Nephron progenitor cell (in vitro differentiated cells): ENCODE results near the gene KSR1.
"Not testable (repeated sequence)": the region's sequence is repeated elsewhere in the genome, so short reads cannot be mapped to it uniquely, and the experiment has no call there.

Experiments
- DNase-seq: peaks from one replicate; pipeline ENCODE4 v3.0.0; 2021
- H3K27ac Mint-ChIP-seq: 2 replicates; pipeline ENCODE4 v1.8.0; 2021; ENCODE audit warnings: mild to moderate bottlenecking, moderate library complexity, mixed read lengths
- H3K27me3 Mint-ChIP-seq: 2 replicates; pipeline ENCODE4 v1.8.0; 2021; ENCODE audit warnings: mild to moderate bottlenecking, low read depth, mixed read lengths; ENCODE audit not compliant: poor library complexity
- H3K36me3 Mint-ChIP-seq: 2 replicates; pipeline ENCODE4 v1.8.0; 2021; ENCODE audit warnings: low read depth, mixed read lengths
- H3K4me1 Mint-ChIP-seq: 2 replicates; pipeline ENCODE4 v1.8.0; 2021; ENCODE audit warnings: mixed read lengths
- H3K4me3 Mint-ChIP-seq: 2 replicates; pipeline ENCODE4 v1.8.0; 2021; ENCODE audit warnings: mild to moderate bottlenecking, moderate library complexity, mixed read lengths
- H3K9me3 Mint-ChIP-seq: 2 replicates; pipeline ENCODE4 v1.8.0; 2021; ENCODE audit warnings: mild to moderate bottlenecking, moderate library complexity, mixed read lengths
- TF ChIP-seq, protein P1 (sequence below): fragments of 200-600 bp; sonication (generic); IDR thresholded peaks from 2 replicates; pipeline ENCODE4 v1.5.0; 2021; ENCODE audit warnings: antibody characterized with exemption

The KSR1 gene

DNA sequence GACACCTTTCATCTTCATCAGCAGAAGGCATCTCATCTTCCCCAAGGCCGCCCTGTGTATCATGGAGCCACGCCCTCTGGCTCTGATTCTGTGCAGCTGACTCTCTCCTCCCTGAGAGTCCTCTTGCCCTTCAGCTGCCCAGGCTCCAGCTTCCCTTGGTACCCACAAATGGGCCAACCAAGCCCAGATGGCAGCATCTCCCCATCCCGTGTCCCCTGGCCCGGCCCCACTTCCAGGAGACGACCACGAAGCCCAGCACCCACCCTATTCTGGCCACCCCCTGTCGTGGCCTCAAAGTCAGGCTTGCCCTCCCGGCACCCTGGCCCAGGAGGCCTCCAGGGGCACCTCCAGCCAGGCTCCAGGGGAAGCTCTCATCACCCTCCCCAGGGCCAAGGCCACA is 31.3 kb upstream of the KSR1 start:
- Mint-ChIP-seq H3K27me3 (peaks cover 3% of the 10 kb centered on the region), H3K27ac (no peak overlapping the region), H3K4me1 (no peaks in the 10 kb centered on the region), H3K9me3 (peaks cover 12% of the 10 kb centered on the region), H3K36me3 (no peaks in the 10 kb centered on the region), H3K4me3 (no peak overlapping the region)
- TF ChIP-seq, protein P1, sequence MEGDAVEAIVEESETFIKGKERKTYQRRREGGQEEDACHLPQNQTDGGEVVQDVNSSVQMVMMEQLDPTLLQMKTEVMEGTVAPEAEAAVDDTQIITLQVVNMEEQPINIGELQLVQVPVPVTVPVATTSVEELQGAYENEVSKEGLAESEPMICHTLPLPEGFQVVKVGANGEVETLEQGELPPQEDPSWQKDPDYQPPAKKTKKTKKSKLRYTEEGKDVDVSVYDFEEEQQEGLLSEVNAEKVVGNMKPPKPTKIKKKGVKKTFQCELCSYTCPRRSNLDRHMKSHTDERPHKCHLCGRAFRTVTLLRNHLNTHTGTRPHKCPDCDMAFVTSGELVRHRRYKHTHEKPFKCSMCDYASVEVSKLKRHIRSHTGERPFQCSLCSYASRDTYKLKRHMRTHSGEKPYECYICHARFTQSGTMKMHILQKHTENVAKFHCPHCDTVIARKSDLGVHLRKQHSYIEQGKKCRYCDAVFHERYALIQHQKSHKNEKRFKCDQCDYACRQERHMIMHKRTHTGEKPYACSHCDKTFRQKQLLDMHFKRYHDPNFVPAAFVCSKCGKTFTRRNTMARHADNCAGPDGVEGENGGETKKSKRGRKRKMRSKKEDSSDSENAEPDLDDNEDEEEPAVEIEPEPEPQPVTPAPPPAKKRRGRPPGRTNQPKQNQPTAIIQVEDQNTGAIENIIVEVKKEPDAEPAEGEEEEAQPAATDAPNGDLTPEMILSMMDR = no peak
- no peak for DNase-seq

DNA sequence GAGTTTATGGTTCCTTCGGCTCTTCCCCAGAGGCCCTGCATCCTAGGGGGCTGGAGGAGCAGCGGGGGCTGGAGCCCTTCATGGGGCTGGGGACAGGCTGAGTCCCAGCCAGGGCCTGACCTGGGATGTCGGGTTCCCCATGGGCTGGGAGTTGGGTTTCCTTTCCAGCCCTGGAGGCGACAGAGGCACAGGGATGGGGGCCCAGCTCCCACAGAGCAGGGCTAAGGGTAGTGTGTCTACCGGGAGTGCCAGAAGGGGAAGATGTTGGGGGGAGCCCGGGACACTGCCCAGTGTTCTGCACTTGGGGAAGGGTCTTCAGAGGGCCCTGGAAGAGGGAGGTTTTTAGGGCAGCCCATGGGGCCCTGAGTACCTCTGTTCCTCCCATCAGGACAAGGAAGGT is 30.7 kb upstream of the KSR1 start:
- not testable (repeated sequence) for DNase-seq, H3K36me3 Mint-ChIP-seq, H3K4me3 Mint-ChIP-seq, H3K27ac Mint-ChIP-seq, H3K27me3 Mint-ChIP-seq, H3K4me1 Mint-ChIP-seq
- H3K9me3 Mint-ChIP-seq = peaks cover 12% of the 10 kb centered on the region

DNA sequence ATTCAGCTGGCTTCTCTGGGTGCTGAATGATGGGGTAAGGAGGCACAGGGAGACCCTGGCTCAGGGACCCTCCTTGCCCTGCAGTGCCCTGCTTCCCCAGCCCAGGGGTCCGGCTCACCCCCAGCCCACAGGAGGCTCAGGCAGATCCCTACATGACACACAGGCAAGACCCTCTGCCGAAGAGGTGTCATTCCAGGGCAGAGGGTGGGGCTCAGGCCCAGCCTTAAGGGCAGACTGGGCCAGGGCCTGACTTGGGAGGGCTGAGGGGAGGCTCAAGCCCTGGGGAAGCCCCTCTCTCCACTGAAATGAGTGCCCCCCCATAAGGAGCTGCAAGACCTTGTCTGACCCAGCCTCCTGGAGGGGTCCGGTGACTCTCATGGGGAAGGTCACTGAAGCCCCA is 30.3 kb upstream of the KSR1 start:
- Mint-ChIP-seq H3K4me3 (no peak overlapping the region), H3K9me3 (peaks cover 12% of the 10 kb centered on the region), H3K4me1 (no peaks in the 10 kb centered on the region), H3K27me3 (peaks cover 3% of the 10 kb centered on the region), H3K36me3 (no peaks in the 10 kb centered on the region), H3K27ac (no peak overlapping the region)
- no peak for DNase-seq
- TF ChIP-seq, protein P1 = no peak

DNA sequence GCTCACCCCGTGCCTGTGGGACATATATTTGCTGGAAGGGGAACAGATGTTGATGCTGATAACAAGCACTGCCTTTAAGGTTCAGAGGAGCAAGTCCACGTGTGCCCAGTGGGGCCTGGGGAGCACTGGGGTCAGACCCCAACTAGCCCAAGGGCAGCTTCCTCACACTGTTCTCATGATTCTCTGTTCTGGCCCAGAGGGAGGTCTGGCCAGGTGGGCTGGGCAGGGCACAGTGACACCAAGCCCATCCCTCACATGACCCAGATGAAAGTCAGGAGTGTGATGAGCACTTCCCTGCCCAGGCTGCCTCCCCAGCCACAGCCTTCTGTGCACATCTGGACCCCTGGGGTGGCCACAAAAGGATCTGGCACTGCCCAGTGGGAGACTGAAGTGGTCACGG is 29.8 kb upstream of the KSR1 start:
- not testable (repeated sequence) for DNase-seq, H3K27me3 Mint-ChIP-seq, H3K27ac Mint-ChIP-seq, H3K36me3 Mint-ChIP-seq, H3K4me1 Mint-ChIP-seq, H3K4me3 Mint-ChIP-seq
- H3K9me3 Mint-ChIP-seq = peaks cover 12% of the 10 kb centered on the region

DNA sequence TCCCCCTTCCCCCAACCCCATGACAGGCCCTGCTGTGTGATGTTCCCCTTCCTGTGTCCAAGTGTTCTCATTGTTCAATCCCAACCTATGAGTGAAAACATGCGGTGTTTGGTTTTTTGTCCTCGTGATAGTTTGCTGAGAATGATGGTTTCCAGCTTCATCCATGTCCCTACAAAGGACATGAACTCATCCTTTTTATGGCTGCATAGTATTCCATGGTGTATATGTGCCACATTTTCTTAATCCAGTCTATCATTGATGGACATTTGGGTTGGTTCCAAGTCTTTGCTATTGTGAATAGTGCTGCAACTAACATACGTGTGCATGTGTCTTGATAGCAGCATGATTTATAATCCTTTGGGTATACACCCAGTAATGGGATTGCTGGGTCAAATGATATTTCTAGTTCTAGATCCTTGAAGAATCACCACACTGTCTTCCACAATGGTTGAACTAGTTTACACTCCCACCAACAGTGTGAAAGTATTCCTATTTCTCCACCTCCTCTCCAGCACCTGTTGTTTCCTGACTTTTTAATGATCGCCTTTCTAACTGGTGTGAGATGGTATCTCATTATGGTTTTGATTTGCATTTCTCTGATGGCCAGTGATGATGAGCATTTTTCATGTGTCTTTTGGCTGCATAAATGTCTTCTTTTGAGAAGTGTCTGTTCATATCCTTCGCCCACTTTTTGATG is 28.9 kb upstream of the KSR1 start:
- not testable (repeated sequence) for H3K27ac Mint-ChIP-seq

DNA sequence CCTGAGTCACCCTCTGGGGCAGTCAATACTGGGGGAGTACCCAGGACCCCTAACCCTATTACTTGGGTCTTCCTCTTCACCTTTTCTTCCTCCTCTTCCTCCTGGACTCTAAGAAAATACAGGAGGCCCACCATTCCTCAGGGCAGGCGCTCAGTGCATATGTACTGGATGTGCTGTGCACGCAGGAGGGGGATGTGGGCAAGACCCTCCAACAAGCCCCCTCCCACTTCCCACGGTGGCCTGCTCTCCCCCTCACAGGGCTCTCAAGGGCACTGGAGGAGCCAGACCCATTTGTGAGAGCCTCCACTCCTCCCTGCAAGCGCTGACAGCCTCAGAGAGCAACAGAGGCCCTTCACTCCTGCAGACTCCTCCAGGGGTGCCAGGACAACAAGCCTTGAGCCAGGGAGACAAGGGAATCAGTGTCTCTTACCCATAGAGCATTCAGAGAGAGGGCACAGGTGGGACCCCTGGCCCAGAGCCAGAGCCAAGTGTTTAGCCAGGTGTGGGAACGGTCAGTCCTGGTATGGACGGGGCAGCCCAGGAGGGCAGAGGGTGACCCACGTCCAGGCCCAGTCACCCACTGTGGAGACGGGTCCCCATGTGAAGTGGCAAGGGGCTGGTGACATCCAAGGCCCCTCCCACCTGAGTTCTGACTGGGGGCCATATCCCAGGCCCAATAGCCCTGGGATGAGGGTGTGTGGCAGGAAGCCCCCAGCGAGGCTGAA is 27.3 kb upstream of the KSR1 start:
- Mint-ChIP-seq H3K4me3 (no peak overlapping the region), H3K27me3 (no peaks in the 10 kb centered on the region), H3K27ac (no peak overlapping the region), H3K9me3 (peaks cover 12% of the 10 kb centered on the region), H3K36me3 (no peaks in the 10 kb centered on the region), H3K4me1 (no peaks in the 10 kb centered on the region)
- TF ChIP-seq, protein P1 = no peak
- no peak for DNase-seq

More for the DNA sequence above, 28.9 kb upstream of the KSR1 start:
- not testable (repeated sequence) for H3K27me3 Mint-ChIP-seq, DNase-seq, H3K36me3 Mint-ChIP-seq, H3K4me3 Mint-ChIP-seq, H3K4me1 Mint-ChIP-seq
- peaks cover 12% of the 10 kb centered on the region for H3K9me3 Mint-ChIP-seq

DNA sequence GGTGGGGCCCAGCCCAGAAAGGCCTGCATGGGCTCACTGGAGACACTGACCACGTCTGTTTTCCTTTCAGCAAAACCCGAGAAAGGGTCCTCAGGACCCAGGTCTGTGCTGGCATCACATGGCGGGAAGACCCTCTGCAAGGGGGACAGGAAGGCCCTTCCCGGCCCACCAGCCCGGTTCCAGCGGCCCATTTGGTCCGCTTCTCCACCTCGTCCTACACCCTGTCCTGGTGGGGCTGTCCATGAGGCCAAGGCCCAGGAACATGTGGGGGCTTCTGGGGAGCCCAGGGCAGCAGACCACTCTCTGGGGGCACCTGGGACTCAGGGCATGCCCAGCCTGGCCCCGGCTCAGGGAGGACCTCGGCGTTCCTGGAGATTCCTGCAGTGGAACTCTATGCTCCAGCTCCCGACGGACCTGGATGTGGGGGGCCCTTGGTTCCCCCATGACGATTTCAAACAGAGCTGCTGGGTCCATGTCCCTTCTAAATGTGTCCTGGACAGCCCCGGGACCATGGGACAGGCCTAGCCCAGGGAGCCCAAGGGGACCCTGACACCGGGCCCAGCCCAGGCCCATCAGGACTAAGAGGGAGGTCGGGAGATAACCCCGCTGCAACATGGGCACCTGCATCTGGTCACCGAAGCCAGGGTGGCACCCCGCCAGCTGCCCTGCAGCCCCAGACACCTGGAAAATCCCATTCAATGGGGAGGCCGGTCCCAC is 26.4 kb upstream of the KSR1 start:
- Mint-ChIP-seq H3K27ac (no peak overlapping the region), H3K4me1 (no peaks in the 10 kb centered on the region), H3K27me3 (no peaks in the 10 kb centered on the region), H3K4me3 (no peak overlapping the region), H3K36me3 (no peaks in the 10 kb centered on the region), H3K9me3 (peaks cover 12% of the 10 kb centered on the region)
- TF ChIP-seq, protein P1 = no peak
- no peak for DNase-seq
